GM10847 (cell line): ENCODE results near the gene ZACN.
A peak's percentile ranks its signal among the peaks of the same experiment; 100 is the strongest.

Experiments
- POLR2A ChIP-seq: IDR thresholded peaks from 2 replicates; pipeline ENCODE4 v1.6.1; 2011; ENCODE audit not compliant: insufficient read length; ENCODE audit errors: extremely low read depth

The ZACN gene

GRCh38 chr17:76088041-76088867, 9.3 kb downstream of the ZACN start:
- TF ChIP-seq POLR2A, result no peak

- TF ChIP-seq POLR2A, result no peak
Measured at GRCh38 chr17:76088868-76089576, 10.0 kb downstream of the ZACN start.

- no peak for TF ChIP-seq POLR2A
Measured at GRCh38 chr17:76089680-76090516, 10.9 kb downstream of the ZACN start.

GRCh38 chr17:76090517-76091129, 11.6 kb downstream of the ZACN start:
- TF ChIP-seq POLR2A, result no peak

GRCh38 chr17:76091526-76092286, 12.7 kb downstream of the ZACN start:
- TF ChIP-seq POLR2A, result no peak

- TF ChIP-seq POLR2A, result no peak
Measured at GRCh38 chr17:76092526-76093413, 13.8 kb downstream of the ZACN start.

- no peak for TF ChIP-seq POLR2A
Measured at GRCh38 chr17:76094046-76094445, 15.1 kb downstream of the ZACN start.

- no peak for TF ChIP-seq POLR2A
Measured at GRCh38 chr17:76095943-76096342, 17.0 kb downstream of the ZACN start.

GRCh38 chr17:76097716-76098295, 18.8 kb downstream of the ZACN start:
- TF ChIP-seq POLR2A, result no peak

GRCh38 chr17:76102944-76103273, 23.9 kb downstream of the ZACN start:
- TF ChIP-seq POLR2A, result no peak

GRCh38 chr17:76103274-76104139, 24.5 kb downstream of the ZACN start, which contains the start of gene EXOC7:
Gene EXOC7, minus strand, starts transcription at chr17:76103787. Its CDS starts 95 bp downstream, at chr17:76103692.
- TF ChIP-seq POLR2A, result peak; percentile 58
